Lower leg skin (tissue), 4 donors: ENCODE measurements around the gene FNBP1L. TPM values are rescaled to one million over a fixed set of nuclear protein-coding genes. Genes with fewer than 3 reads are reported as not detected.

Experiments used
- DNase-seq, 2 donors: peaks; one replicate each; pipeline ENCODE4 v3.0.0-alpha.2; 2019; ENCODE audit warnings: low spot score in 2 of 2
- H3K4me3 ChIP-seq: fragments of 200-600 bp; sonication (generic); 2 replicates; pipeline ENCODE4 v1.5.1; 2017; ENCODE audit warnings: mild to moderate bottlenecking, low read depth; ENCODE audit not compliant: poor library complexity, severe bottlenecking
- POLR2A ChIP-seq, 2 donors: fragments of 450-650 bp; IDR thresholded peaks; one replicate each; pipeline ENCODE4 v1.6.1; 2016 to 2017; ENCODE audit warnings: antibody characterized with exemption in 2 of 2, mild to moderate bottlenecking in 1 of 2, moderate library complexity in 1 of 2
- WGBS, 2 donors: methylation state at CpG; one replicate each; pipeline ENCODE4 v1.1.5; 2018; 5-methylcytosine and 5-hydroxymethylcytosine counted together
- intact Hi-C: fragments of 100-400 bp; cut with DNase I; formaldehyde crosslinking; loops from one replicate; pipeline ENCODE4 v1.15.0; 2023; ENCODE audit warnings: low total_unique reads
- total RNA-seq, 4 donors: library from RNA; depleted of rRNA; stranded (reverse); fragments of >200 nt; gene quantifications; one replicate each; pipeline ENCODE4 v1.1.0, GENCODE V29; 2016
- TF ChIP-seq, protein P1 (sequence below), 3 donors: fragments of 450-650 bp; IDR thresholded peaks; one replicate each; pipeline ENCODE4 v1.5.1; 2016; ENCODE audit warnings: antibody characterized with exemption in 3 of 3, mild to moderate bottlenecking in 3 of 3, moderate library complexity in 2 of 3

The FNBP1L gene
- total RNA-seq, 4 donors from 2014 or later: 19.4 to 30.4 (median 21.9) TPM

DNA sequence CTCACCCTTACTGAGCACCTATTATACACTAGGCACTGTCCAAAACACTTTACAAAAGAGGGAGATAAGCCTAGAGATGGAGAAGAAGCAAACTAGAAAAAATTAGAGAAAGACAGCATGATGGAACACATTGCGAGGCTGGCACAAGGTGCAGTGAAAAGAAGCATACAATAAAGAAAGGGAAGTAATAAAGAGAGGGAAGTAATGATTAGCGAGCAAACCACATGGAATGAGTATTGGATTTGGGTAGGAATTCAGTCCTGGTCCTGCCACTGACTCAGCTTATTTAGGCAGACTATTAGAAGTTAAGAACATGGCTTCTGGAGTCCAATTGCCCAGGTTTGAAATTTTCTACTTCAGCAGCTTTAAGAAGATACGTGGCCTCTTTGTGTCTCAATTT is 32.6 kb upstream of the FNBP1L start:
- H3K4me3 ChIP-seq: no peak overlapping the region
- 79 to 86% methylated on average over 3 of the region's 3 CpGs for WGBS, 2 donors
- intact Hi-C loops: no loop called here
- no peak for DNase-seq
- no peak for TF ChIP-seq POLR2A (IDR thresholded peaks at IDR 0.05)
- TF ChIP-seq, protein P1, sequence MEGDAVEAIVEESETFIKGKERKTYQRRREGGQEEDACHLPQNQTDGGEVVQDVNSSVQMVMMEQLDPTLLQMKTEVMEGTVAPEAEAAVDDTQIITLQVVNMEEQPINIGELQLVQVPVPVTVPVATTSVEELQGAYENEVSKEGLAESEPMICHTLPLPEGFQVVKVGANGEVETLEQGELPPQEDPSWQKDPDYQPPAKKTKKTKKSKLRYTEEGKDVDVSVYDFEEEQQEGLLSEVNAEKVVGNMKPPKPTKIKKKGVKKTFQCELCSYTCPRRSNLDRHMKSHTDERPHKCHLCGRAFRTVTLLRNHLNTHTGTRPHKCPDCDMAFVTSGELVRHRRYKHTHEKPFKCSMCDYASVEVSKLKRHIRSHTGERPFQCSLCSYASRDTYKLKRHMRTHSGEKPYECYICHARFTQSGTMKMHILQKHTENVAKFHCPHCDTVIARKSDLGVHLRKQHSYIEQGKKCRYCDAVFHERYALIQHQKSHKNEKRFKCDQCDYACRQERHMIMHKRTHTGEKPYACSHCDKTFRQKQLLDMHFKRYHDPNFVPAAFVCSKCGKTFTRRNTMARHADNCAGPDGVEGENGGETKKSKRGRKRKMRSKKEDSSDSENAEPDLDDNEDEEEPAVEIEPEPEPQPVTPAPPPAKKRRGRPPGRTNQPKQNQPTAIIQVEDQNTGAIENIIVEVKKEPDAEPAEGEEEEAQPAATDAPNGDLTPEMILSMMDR (IDR thresholded peaks at IDR 0.05): no peak

DNA sequence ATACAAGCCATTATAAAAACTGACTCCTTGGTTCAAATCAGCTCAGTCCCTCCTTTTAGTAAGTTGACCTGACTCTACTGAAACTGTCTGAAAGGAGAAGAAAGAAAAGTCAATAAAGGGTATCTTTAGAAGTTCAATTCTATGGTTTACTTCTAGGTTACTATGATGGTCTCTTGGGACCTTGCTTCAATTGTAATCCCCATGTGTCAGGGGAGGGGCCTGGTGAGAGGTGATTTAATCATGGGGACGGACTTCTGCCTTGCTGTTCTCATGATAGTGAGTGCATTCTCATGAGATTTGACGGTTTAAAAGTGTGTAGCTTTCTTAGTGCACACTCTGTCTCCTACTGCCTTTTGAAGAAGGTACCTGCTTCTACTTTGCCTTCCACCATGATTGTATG is 31.7 kb upstream of the FNBP1L start:
- TF ChIP-seq, protein P1 (IDR thresholded peaks at IDR 0.05): no peak
- TF ChIP-seq POLR2A (IDR thresholded peaks at IDR 0.05): no peak
- intact Hi-C loops: no loop called here
- no peak overlapping the region for H3K4me3 ChIP-seq
- DNase-seq: no peak
- 95 to 100% methylated on average over 2 of the region's 2 CpGs for WGBS, 2 donors

DNA sequence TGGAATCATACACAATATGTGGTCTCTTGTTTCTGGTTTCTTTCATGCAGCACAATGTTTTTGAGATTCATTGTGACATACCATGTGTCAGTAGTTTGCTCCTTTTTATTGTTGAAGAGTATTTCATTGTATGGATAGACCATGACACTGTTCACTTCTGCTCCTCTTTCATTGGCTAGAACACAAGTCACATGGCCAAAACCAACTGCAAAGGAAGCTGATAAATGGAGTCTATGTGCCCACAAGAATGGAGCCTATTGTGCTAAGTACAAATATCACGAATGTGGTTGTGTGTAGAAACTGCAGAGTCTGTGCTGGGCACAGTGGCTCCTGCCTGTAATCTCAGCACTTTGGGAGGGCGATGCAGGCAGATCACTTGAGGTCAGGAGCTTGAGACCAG is 28.6 kb upstream of the FNBP1L start:
- intact Hi-C loops: no loop called here
- 84 to 90% methylated on average over 2 of the region's 2 CpGs for WGBS, 2 donors
- TF ChIP-seq POLR2A (IDR thresholded peaks at IDR 0.05): no peak
- TF ChIP-seq, protein P1 (IDR thresholded peaks at IDR 0.05): no peak
- no peak overlapping the region for H3K4me3 ChIP-seq
- no peak for DNase-seq

DNA sequence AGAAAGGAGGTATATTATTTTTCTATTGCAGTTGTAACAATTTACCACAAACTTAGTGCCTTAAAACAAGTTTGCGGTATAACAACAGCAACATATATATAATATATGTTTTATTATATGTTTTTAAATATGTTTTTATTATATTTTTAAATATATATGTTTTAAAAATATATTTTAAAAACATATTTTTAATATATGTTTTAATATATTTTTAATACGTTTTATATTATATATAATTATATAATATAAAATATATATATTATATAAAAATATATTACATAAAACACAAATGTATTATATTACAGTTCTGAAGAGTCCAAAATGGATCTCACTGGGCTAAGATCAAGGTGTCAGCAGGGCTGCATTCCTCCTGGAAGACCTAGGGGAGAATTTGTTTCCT is 27.5 kb upstream of the FNBP1L start:
- TF ChIP-seq POLR2A (IDR thresholded peaks at IDR 0.05): no peak
- TF ChIP-seq, protein P1 (IDR thresholded peaks at IDR 0.05): no peak
- no peak overlapping the region for H3K4me3 ChIP-seq
- DNase-seq: no peak
- WGBS, 2 donors: 95 to 97% methylated on average over 2 of the region's 2 CpGs
- intact Hi-C loops: no loop called here

DNA sequence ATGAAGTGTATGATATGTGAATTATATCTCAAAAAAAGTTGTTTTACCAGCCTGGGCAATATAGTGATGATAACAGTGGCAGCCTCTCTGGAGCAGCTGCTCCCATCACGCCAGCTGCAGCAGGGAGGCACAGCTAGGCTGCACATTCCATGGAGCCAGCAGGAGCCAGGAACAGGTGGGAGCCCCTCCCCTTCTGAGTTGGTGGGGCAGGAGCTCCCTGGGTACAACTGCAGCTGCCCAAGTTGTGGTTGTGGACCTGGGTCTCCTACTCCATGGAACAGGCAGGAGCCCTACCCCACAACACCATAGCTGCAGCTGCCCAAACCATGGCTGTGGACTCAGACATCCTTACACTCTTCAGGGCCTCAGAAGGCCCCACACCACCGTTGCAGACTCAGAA is 21.7 kb upstream of the FNBP1L start:
- no peak overlapping the region for H3K4me3 ChIP-seq
- DNase-seq: no peak
- intact Hi-C loops: no loop called here
- 86 to 89% methylated on average over 2 of the region's 2 CpGs for WGBS, 2 donors
- no peak for TF ChIP-seq POLR2A (IDR thresholded peaks at IDR 0.05)
- TF ChIP-seq, protein P1 (IDR thresholded peaks at IDR 0.05): no peak

DNA sequence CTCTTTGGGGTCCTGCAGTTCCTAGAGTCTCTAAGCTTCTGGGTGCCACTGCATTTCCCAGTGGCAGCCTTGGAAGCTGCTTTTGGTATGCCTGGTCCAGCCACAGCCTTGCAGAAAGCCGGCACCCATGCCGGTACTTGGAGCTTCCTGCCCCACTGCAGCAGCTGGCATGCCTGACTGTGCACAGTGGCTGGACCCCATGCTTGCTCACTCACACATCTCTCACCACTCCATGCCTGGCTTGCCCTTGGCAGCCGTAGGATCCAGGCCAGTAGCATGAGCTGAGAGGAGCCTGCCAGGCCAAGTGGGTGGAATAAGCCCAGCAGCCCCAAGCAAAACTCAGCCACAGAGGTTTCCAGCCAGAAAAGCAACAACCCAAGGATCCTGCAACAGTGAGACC is 20.3 kb upstream of the FNBP1L start:
- H3K4me3 ChIP-seq: no peak overlapping the region
- 91 to 93% methylated on average over 3 of the region's 3 CpGs for WGBS, 2 donors
- intact Hi-C loops: no loop called here
- no peak for DNase-seq
- no peak for TF ChIP-seq POLR2A (IDR thresholded peaks at IDR 0.05)
- TF ChIP-seq, protein P1 (IDR thresholded peaks at IDR 0.05): no peak
